B cell (primary cell): ENCODE results near the gene TAS2R3. TPM values are rescaled to one million over a fixed set of nuclear protein-coding genes. Genes with fewer than 3 reads are reported as not detected.

Experiments used
- ATAC-seq: fragments of 200-7000 bp; cut with Tn5 transposase; one replicate; pipeline ENCODE4 v1.10.0; 2021; ENCODE audit warnings: low read depth, mild to moderate bottlenecking, moderate number of reproducible peaks, moderate library complexity
- CTCF ChIA-PET: fragments of 350-600 bp; sonication (Branson Sonifier 250); formaldehyde crosslinking; loops from one replicate; lab custom pipeline; 2021; ENCODE audit warnings: antibody characterized with exemption, inconsistent platforms; lab: Charles Lee
- POLR2A ChIA-PET: fragments of 350-600 bp; sonication (Branson Sonifier 250); formaldehyde crosslinking; loops from one replicate; lab custom pipeline; 2021; ENCODE audit warnings: antibody characterized with exemption; lab: Charles Lee
- DNase-seq: peaks from one replicate; pipeline ENCODE4 v3.0.0; 2013
- H2AFZ ChIP-seq: 2 replicates; pipeline ENCODE4 v1.6.1; 2012; ENCODE audit warnings: mild to moderate bottlenecking, low read depth, low read length; ENCODE audit not compliant: insufficient read depth, poor library complexity, severe bottlenecking
- H3K27ac ChIP-seq, 2 donors: 1 replicate in 1 of 2; 2 replicates in 1 of 2; pipeline ENCODE4 v1.5.1; 2012 to 2013; ENCODE audit warnings: low read length in 2 of 2, mild to moderate bottlenecking in 2 of 2, moderate library complexity in 1 of 2
- H3K27me3 ChIP-seq, 4 experiments: fragments of 200-600 bp in 1 of 4; sonication (generic) in 1 of 4; replicated peaks in 1 of 4; 1 replicate in 2 of 4; 2 replicates in 2 of 4; pipeline versions ENCODE4 v1.6.1 to v1.7.0; 2013 to 2016; ENCODE audit warnings: low read length in 3 of 4, mild to moderate bottlenecking in 2 of 4, mixed read lengths in 1 of 4, moderate library complexity in 1 of 4; ENCODE audit not compliant: insufficient read depth in 4 of 4, control insufficient read depth in 3 of 4; ENCODE audit errors: control extremely low read depth in 1 of 4
- H3K36me3 ChIP-seq, 2 experiments: replicated peaks in 1 of 2; 1 replicate in 1 of 2; 2 replicates in 1 of 2; pipeline versions ENCODE4 v1.6.1 to v1.7.1; 2013; ENCODE audit warnings: low read length in 1 of 2; ENCODE audit not compliant: insufficient read depth in 2 of 2, control insufficient read depth in 1 of 2; ENCODE audit errors: control extremely low read depth in 1 of 2, extremely low read depth in 1 of 2
- H3K4me1 ChIP-seq, 2 donors: fragments of 200-600 bp in 1 of 2; sonication (generic) in 1 of 2; 1 replicate in 1 of 2; 2 replicates in 1 of 2; pipeline versions ENCODE4 v1.5.1 to v1.6.1; 2013 to 2017; ENCODE audit warnings: low read length in 2 of 2; ENCODE audit not compliant: control insufficient read depth in 2 of 2, insufficient read depth in 2 of 2
- H3K4me2 ChIP-seq: replicated peaks from 2 replicates; pipeline ENCODE3; 2012; ENCODE audit warnings: mild to moderate bottlenecking, low read depth, low read length; ENCODE audit not compliant: poor library complexity, severe bottlenecking
- H3K4me3 ChIP-seq, 5 experiments: fragments of 200-600 bp in 1 of 5; sonication (generic) in 1 of 5; 1 replicate in 3 of 5; 2 replicates in 2 of 5; pipeline versions ENCODE4 v1.5.1 to v1.7.0; 2011 to 2016; ENCODE audit warnings: low read length in 4 of 5, mild to moderate bottlenecking in 4 of 5, low read depth in 2 of 5, control low read depth in 1 of 5, moderate library complexity in 1 of 5; ENCODE audit not compliant: insufficient read depth in 1 of 5; ENCODE audit errors: control extremely low read depth in 1 of 5, extremely low read depth in 1 of 5
- H3K79me2 ChIP-seq: fragments of 200-600 bp; sonication (generic); one replicate; pipeline ENCODE4 v1.6.0; 2016; ENCODE audit warnings: low read length; ENCODE audit not compliant: control insufficient read depth, insufficient read depth
- H3K9ac ChIP-seq: fragments of 200-600 bp; sonication (generic); 2 replicates; pipeline ENCODE4 v1.6.1; 2017; ENCODE audit warnings: mild to moderate bottlenecking, low read length, moderate library complexity
- H3K9me3 ChIP-seq, 3 donors: one replicate each; pipeline versions ENCODE4 v1.6.1 to v1.7.1; 2013; ENCODE audit warnings: low read length in 2 of 3; ENCODE audit not compliant: control insufficient read depth in 2 of 3, insufficient read depth in 1 of 3; ENCODE audit errors: control extremely low read depth in 1 of 3
- H4K20me1 ChIP-seq: 2 replicates; pipeline ENCODE4 v1.6.0; 2012; ENCODE audit warnings: mild to moderate bottlenecking, low read length; ENCODE audit not compliant: insufficient read depth, control insufficient read depth, poor library complexity, severe bottlenecking
- H3K27ac Mint-ChIP-seq: one replicate; pipeline ENCODE4 v1.8.0; 2021; ENCODE audit warnings: mixed read lengths
- H3K27me3 Mint-ChIP-seq: one replicate; pipeline ENCODE4 v1.8.0; 2021; ENCODE audit warnings: mixed read lengths
- H3K4me1 Mint-ChIP-seq: one replicate; pipeline ENCODE4 v1.8.0; 2021; ENCODE audit warnings: mixed read lengths
- H3K4me3 Mint-ChIP-seq: one replicate; pipeline ENCODE4 v1.8.0; 2021; ENCODE audit warnings: mixed read lengths
- H3K9me3 Mint-ChIP-seq: one replicate; pipeline ENCODE4 v1.8.0; 2022; ENCODE audit warnings: mixed read lengths; ENCODE audit not compliant: insufficient read depth
- CTCF ChIP-seq: fragments of 200-600 bp; IDR thresholded peaks from one replicate; pipeline ENCODE4 v1.8.0; 2022; ENCODE audit warnings: antibody characterized with exemption, mild to moderate bottlenecking
- EZH2 ChIP-seq: IDR thresholded peaks from 2 replicates; pipeline ENCODE4 v1.6.1; 2012; ENCODE audit warnings: borderline replicate concordance, low read depth, mild to moderate bottlenecking, moderate library complexity, low read length; ENCODE audit not compliant: insufficient read depth, poor library complexity, severe bottlenecking
- WGBS: methylation state at CpG from one replicate; pipeline ENCODE4 v1.1.5; 2013; ENCODE audit warnings: missing lambda C conversion rate; ENCODE audit not compliant: insufficient coverage; 5-methylcytosine and 5-hydroxymethylcytosine counted together
- intact Hi-C: fragments of 100-400 bp; cut with micrococcal nuclease; formaldehyde crosslinking; loops from one replicate; pipeline ENCODE4 v1.10.0; 2022
- polyA plus RNA-seq: library from polyadenylated mRNA; depleted of rRNA; stranded (reverse); fragments of >200 nt; gene quantifications from 2 replicates; pipeline ENCODE4 v1.2.3, GENCODE V29; 2012
- total RNA-seq, 2 donors: library from RNA; stranded (reverse); fragments of 120-200 nt in 1 of 2; gene quantifications; 1 replicate in 1 of 2; 2 replicates in 1 of 2; pipeline versions ENCODE4 v1.2.3 to v1.2.4, GENCODE V29; 2013 to 2022

The TAS2R3 gene
- total and polyA plus RNA-seq, 2 donors (not counting 1 experiment from before 2014, with no cell fraction given) = 8.6 TPM; not detected in 1

GRCh38 chr7:141715018-141715417, 48.9 kb upstream of the TAS2R3 start:
- ChIA-PET CTCF (interaction anchor here (1.7 kb wide), 1 partner anchor 23 kb away, joined by 7 read pairs; the partner anchor contains the start of gene SSBP1), POLR2A (no interaction called here)
- Histone ChIP-seq H3K27ac (no peak overlapping the region), H3K27me3 (no peaks in the 10 kb centered on the region), H2AFZ (no peak overlapping the region), H3K79me2 (no peaks in the 10 kb centered on the region), H3K9me3 (no peaks in the 10 kb centered on the region), H3K9ac (no peak overlapping the region), H3K36me3 (no peaks in the 10 kb centered on the region), H3K4me2 (no peak overlapping the region), H4K20me1 (no peaks in the 10 kb centered on the region), H3K4me1 (no peaks in the 10 kb centered on the region), H3K4me3 (no peak overlapping the region)
- intact Hi-C loops = no loop called here
- no peak overlapping the region for H3K27ac Mint-ChIP-seq
- H3K9me3 Mint-ChIP-seq = no peaks in the 10 kb centered on the region
- TF ChIP-seq EZH2 = no peak
- TF ChIP-seq CTCF = no peak
- no peak overlapping the region for H3K4me3 Mint-ChIP-seq
- WGBS = 83% methylated on average over 1 of the region's 4 CpGs
- ATAC-seq = no peak
- no peaks in the 10 kb centered on the region for H3K4me1 Mint-ChIP-seq
- no peaks in the 10 kb centered on the region for H3K27me3 Mint-ChIP-seq
- no peak for DNase-seq

DNA sequence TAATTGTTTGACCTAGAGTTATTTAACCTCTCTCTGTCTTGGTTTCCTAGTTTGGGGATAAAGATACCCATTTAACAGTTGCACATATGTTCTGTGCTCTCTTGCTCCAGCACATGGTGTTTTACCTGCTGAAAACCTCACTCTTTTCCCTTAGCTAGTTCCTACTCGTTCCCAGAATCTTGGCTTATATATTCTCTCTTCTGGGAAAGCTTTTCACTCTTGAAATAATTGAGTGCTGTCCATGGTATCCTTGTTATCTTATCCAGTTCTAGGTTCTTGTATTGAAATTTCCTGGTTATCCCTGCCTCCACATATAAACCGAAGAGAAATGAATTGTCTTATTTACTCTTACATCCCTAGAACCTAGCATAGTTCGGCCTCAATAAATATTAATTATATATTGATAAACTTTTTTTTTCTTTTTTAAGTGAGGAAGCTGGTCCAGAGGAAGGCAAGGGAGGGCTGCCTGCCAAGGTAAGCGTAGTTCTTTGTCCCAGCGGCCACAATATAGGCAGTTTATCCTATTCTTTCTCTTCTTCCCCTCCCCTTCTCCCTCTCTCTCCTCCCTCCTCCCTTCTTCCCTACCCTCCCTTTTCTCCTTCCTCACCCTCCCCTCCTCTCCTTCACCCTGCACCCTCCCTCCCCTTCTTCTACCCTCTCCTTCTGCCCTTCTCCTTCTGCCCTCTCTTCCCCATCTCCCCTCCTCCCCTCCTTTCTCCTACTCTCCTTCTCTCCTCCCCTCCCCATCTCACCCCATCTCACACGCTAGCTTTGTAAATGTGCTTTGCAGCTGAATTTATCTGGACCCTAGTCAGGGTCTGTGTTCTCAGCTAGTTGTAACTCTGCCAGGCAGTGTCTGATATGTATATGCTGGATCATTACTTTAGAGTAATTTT, 47.9 kb upstream of the TAS2R3 start:
- POLR2A ChIA-PET = no interaction called here
- WGBS = 100% methylated on average over 1 of the region's 6 CpGs

More for the DNA sequence above, 47.9 kb upstream of the TAS2R3 start:
- Histone ChIP-seq H3K27me3 (no peaks in the 10 kb centered on the region), H3K79me2 (no peaks in the 10 kb centered on the region), H3K27ac (no peak overlapping the region), H2AFZ (no peak overlapping the region), H4K20me1 (no peaks in the 10 kb centered on the region), H3K36me3 (no peaks in the 10 kb centered on the region), H3K4me1 (no peaks in the 10 kb centered on the region), H3K4me2 (no peak overlapping the region), H3K9me3 (no peaks in the 10 kb centered on the region), H3K4me3 (no peak overlapping the region), H3K9ac (no peak overlapping the region)
- Mint-ChIP-seq H3K27me3 (no peaks in the 10 kb centered on the region), H3K9me3 (no peaks in the 10 kb centered on the region), H3K4me3 (no peak overlapping the region), H3K27ac (no peak overlapping the region), H3K4me1 (no peaks in the 10 kb centered on the region)
- intact Hi-C loops = no loop called here
- TF ChIP-seq CTCF (no peak), EZH2 (no peak)
- CTCF ChIA-PET = no interaction called here
- DNase-seq (no peak), ATAC-seq (no peak)
